Occipital lobe (tissue), 2 donors: ENCODE measurements around the gene SMARCA1. TPM values are rescaled to one million over a fixed set of nuclear protein-coding genes. Genes with fewer than 3 reads are reported as not detected.
"Not testable (repeated sequence)": the region's sequence is repeated elsewhere in the genome, so short reads cannot be mapped to it uniquely, and the experiment has no call there.

ENCODE experiments used
- DNase-seq: peaks from one replicate; lab custom pipeline; 2025; lab: John Stamatoyannopoulos, UW
- total RNA-seq: library from RNA; depleted of rRNA; stranded (reverse); fragments of >200 nt; gene quantifications from one replicate; pipeline ENCODE4 v1.2.3, GENCODE V29; 2014

SMARCA1 gene, protein sequence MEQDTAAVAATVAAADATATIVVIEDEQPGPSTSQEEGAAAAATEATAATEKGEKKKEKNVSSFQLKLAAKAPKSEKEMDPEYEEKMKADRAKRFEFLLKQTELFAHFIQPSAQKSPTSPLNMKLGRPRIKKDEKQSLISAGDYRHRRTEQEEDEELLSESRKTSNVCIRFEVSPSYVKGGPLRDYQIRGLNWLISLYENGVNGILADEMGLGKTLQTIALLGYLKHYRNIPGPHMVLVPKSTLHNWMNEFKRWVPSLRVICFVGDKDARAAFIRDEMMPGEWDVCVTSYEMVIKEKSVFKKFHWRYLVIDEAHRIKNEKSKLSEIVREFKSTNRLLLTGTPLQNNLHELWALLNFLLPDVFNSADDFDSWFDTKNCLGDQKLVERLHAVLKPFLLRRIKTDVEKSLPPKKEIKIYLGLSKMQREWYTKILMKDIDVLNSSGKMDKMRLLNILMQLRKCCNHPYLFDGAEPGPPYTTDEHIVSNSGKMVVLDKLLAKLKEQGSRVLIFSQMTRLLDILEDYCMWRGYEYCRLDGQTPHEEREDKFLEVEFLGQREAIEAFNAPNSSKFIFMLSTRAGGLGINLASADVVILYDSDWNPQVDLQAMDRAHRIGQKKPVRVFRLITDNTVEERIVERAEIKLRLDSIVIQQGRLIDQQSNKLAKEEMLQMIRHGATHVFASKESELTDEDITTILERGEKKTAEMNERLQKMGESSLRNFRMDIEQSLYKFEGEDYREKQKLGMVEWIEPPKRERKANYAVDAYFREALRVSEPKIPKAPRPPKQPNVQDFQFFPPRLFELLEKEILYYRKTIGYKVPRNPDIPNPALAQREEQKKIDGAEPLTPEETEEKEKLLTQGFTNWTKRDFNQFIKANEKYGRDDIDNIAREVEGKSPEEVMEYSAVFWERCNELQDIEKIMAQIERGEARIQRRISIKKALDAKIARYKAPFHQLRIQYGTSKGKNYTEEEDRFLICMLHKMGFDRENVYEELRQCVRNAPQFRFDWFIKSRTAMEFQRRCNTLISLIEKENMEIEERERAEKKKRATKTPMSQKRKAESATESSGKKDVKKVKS
- 78.0 TPM for total RNA-seq

DNA sequence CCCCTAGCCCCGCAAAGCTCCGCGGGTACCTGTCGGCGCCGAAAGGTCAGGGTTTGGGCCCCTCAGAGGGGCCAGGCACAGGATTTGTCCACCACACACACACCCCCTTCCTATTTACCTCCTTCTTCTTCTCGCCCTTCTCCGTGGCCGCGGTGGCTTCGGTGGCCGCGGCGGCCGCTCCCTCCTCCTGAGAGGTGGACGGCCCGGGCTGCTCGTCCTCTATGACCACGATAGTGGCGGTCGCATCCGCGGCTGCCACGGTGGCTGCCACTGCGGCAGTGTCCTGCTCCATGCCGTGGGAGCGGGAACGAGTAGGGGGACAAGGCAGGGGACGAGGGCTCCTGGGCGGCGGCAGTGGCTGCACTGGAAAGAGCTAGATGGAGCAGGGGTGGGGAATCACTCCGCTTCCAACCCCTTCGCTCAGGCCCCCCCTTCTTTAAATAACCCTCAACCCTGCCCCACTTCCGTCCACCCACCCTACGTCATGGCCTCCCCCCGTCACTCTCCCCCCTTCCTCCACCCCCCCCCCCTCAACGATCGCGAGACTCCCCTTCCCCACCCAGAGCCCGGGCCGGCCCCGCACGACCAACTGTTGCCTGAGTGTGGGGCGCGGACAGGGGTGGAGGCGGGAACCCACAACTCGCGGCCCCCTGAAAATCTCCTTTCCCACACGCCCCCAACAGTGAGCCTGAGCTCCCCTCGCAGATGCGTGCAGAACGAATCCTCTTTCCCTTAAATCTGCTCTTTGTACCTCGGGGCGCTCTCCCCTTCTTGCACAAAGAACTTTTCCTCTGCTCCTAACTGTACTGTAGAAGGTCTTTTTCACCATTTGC lies at the start of gene SMARCA1:
Gene SMARCA1 (minus strand): TSS at position 412 of the 833 bp plus-strand sequence. CDS start 120 bp downstream, at position 292.
- DNase-seq, result peak; percentile 6

DNA sequence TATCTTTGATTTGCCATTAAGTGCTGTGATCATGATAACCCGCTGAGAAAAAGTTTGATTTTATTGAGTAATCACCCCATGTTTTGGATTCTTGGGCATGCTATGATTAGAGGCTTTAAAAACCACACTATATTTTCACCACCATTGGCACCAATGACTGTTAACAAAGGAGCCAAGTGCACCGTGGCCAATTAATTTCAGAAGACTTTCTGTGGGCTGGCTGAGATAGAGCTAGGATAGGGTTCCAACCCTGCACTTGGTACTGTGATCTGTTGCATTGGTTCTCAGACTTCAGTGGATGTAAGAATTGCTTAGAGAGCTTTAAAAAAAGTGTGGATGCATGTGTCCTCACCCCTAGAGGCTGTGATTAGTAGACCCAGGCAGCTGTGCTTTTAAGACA lies 49.1 kb upstream of the SMARCA1 start:
- no peak for DNase-seq

DNA sequence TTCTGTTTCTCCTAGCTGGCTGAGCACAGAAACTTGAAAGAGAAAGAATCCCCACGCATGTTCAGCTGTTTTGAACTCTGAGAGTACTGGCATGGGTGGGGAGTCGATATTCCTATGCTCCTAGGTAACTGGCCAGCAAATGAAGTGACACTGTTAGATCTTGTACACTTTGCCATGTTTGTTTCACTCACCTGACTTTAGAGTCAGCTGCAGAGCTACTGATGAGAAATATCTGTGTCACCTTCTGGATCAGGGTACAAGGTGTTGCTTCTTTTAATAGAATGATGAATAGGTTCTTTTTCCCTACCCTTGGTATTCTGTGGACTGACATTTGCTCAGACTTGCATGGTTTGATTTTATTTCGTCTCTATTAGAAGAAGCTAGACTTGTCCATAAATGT lies 45.1 kb upstream of the SMARCA1 start:
- DNase-seq, result no peak

DNA sequence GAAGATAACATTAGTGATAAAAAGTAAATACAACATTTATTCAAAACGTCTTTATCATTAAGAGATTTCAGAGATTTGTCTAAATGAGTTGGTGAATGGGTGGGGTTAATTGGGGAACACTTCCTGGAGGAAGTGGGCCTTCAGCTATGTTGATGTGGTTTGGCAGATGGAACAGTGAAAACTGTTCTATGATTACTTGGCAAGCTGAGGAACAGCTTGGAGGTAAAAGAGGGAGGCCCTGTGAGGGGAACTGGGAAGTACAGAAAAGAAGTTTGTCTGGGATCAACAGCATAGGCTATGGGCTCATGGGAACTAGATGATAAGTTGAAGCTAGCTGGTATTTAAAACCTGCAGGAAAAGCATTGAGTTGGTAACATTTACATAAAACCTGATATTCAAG lies 42.8 kb upstream of the SMARCA1 start:
- no peak for DNase-seq

DNA sequence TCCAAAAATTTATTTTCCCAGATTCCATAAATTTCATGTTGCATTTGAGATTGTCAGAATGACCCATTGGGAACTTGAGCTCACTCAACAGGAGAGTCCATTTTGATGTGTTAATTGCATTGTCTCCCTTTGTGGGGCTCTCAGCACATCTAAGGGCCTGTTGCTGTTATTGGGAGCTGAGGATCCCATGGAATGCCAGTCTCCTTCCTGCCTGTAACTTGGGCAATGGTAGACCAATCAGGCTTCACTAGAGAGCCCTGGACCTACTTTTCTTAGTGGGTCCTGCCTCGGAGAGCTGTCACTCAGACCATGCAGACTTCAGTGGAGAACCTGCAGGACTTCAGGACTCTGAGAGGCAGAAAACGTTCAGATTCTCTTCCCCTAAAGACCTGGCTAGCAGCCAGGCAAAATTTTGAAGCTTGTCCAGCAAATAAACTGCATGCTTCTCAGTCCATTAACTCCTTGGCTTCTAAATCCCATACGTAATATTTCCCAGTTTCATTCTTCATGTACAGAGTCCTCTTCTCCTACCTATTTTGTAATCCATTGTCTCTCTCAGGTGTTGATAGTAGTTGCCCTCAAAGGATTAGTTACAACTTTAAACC lies 41.9 kb upstream of the SMARCA1 start:
- DNase-seq, result no peak

DNA sequence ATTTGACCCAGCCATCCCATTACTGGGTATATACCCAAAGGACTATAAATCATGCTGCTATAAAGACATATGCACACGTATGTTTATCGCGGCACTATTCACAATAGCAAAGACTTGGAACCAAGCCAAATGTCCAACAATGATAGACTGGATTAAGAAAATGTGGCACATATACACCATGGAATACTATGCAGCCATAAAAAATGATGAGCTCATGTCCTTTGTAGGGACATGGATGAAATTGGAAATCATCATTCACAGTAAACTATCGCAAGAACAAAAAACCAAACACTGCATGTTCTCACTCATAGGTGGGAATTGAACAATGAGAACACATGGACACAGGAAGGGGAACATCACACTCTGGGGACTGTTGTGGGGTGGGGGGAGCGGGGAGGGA lies 41.1 kb upstream of the SMARCA1 start:
- not testable (repeated sequence) for DNase-seq

DNA sequence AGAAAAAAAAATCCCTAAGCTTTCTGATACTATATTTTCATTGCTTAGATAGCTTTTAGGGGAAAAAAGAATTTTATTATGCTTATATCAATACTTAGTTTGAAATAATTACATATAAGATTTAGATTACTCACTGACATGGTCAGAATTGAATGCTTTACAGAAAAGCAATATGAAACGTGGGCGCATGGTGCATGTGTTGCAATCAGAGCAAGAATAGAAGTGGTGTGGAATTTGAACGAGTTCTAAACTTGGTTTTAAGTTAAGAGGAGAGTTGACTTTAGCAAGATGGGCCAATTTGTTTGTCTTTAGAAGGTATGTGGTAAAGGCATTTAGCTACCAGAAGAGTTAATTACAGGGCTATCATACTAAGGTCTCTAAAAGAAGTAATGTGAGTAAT lies 38.2 kb upstream of the SMARCA1 start:
- DNase-seq, result no peak

DNA sequence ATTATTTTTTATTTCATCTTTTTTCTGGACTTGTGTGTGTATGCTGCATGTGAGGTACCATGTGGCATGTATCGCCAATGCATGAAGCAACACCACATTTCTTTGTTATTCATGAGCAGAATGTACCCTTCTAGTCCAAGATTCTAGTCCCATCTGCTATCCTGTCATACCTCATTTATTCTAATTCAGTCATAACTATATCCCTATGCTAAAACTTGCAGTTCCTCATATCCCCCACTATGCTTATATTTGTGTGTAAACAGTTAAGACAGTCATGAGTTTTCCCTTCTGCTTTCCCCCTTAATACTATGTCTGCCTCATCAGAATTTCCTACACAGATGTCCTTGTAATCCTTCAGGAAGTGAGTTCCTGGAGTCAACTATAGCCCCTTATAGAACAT lies 36.5 kb upstream of the SMARCA1 start:
- no peak for DNase-seq

DNA sequence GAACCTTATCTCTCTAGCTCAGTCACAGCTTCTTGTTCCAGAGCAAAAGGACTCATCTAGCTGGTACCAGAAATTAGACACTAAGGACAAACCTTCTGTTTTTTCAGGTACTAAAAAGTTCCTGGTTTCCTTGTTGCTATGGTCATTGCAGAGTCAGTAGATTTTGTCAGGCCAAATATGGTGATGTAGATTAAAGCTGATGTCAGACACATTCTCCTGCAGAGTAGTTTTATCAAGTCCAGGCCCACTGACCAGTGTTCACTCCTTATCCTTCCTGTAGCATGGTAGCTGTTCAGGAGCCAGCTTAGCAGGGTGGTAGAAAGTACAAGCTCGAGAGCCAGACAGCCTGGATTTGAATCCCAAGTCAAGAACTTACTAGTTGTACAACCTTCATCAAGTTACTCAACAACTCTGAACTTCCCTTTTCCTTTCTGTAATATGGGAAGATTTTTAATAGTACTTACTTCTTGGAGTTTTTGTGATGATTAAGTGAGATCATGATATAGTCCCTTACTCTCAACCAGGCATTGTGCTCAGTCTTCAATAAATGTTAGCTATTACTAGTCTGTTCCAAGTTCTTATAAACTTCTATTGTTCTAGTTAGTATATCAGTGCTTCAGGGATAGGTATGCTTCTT lies 34.7 kb upstream of the SMARCA1 start:
- no peak for DNase-seq

DNA sequence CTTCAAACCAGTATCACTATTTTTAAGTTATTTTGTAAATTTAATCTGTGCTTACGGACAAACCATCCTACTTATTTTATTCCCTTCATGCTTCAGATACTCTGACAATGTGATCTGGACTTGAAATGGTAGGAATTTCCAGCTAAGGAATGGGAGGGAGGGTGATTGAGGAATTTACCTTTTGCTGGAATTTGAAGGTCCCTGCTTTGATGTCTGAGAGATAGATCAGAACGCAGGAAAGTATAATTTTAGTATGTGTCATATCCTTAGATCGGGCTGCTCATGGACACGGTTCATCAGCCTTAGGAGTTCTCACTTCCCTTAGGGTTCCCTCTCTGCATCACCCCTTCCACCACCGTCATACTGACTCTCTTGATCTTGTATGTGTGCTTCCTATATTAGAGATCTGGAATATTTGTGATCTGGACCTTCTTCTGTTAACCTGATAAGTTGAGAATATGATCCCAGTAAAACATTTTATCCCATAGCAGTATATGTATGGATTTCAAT lies 33.6 kb upstream of the SMARCA1 start:
- no peak for DNase-seq

DNA sequence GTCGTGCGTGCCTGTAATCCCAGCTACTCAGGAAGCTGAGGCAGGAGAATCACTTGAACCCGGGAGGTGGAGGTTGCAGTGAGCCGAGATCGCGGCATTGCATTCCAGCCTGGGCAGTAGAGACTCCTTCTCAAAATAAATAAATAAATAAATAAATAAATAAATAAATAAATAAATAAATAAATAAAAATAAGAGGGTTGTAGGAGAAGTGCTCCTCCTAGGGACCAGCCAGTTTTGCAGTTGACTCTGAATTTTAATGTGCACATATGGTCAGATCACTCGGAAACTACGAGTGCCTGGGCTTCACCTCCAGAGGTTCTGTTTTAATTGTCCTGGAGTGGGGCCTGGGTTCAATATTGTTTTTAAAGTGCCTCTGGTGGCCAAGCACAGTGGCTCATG lies 31.5 kb upstream of the SMARCA1 start:
- not testable (repeated sequence) for DNase-seq

DNA sequence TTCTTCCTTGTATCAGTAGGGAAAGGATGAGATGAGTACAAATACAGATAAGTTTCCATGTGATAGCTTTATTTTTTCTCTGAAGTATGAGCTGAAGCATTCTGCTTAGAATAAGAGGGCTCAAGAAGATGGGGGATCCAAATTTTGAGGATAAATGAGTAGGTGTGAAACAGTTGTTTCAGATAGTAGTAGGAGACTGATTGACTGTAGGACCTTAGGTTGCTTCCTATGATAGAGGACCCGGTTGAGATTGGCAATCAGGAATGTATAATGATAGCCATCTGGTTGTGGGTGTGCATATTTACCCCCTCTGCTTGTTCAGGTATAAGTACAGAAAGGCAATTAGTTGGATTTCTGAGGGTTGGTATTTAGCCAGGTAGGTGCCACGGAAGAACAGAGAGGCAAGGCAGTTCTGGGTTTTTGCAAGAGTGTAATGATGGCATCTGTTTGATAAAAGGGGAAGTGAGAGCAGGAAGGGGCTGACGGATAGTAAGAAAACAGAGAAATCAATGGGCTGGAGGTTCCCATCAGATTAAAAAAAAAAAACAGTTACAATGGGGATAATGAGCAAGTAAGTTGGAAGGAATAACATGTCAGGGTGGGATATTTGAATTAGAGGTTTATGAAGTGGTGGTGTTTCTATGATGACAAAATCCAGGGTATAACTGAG lies 30.5 kb upstream of the SMARCA1 start:
- no peak for DNase-seq

DNA sequence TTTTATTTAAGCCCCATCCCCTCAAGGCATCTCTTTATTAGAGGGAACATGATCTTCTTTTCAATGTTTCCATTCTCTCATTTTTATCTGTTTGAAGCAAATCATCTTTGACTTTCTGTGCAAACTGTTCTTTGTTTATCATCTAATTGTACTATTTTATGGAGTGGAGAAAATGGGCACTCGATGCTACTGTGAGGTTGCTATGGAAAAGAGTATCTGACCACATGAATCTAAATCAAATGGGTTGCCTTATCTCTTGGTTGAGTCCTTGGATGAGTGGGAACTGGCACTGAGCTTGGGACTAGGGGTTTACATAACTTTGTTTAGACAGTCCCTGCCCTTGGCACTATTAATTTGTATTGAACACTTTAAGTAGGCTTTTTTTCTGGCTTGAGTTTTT lies 25.8 kb upstream of the SMARCA1 start:
- DNase-seq, result no peak

DNA sequence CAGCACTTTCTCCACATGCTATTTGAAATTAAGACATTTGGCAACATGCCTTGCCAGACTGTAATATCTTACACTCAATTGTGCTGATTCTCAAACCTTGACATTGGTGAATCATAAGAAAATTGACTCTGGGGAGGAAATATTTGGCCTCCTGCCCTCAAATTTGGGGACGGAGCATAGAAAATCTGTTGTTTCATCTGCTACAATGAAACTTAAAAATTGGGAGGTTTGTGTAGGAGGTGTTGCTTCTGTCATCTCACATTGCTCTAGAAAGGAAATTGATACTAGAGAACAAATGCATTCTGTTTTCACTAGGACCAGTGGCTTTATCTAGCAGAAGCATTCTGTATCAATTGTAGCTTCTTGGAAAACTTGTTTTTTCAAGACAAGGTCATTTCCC lies 22.1 kb upstream of the SMARCA1 start:
- no peak for DNase-seq

DNA sequence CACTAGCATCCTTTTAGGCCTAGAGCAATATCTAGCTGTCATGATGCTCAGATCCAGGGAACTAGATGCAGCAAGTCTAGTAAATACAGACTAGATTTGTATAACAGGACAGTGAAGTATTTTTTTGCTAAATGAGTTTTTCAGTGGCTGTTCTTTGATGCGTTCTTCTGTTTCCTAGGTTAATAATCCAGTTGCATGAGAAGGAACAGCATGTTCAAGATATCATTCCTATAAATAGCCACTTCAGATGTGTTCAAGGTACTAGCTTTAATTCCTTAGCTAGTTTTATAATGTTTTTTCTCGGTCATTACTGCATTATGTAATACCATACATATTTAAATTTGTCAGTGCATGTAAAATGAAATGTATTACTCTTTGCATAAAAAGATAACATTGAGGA lies 21.5 kb upstream of the SMARCA1 start:
- no peak for DNase-seq

DNA sequence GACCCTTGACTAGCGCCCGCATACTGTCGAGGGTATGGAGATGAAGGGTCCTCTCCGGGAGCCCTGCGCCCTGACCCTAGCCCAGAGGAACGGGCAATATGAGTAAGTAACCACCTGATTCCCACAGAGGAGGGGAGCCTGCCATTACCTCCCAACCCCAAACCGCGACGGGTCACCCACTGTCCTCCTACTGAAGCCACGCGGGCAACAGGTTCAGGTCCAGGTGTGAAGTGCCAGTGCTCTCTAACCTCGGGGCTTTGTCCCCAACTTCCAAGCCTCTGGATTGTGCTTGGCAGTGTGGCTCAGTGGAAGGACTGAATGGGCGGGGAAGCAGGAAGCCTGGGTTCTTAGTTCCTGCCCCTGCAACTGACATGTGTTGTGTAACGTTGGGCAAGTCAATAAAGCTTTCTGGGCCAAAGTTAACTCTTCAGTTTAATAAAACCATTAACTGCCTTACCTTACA lies 17.5 kb upstream of the SMARCA1 start:
- no peak for DNase-seq

DNA sequence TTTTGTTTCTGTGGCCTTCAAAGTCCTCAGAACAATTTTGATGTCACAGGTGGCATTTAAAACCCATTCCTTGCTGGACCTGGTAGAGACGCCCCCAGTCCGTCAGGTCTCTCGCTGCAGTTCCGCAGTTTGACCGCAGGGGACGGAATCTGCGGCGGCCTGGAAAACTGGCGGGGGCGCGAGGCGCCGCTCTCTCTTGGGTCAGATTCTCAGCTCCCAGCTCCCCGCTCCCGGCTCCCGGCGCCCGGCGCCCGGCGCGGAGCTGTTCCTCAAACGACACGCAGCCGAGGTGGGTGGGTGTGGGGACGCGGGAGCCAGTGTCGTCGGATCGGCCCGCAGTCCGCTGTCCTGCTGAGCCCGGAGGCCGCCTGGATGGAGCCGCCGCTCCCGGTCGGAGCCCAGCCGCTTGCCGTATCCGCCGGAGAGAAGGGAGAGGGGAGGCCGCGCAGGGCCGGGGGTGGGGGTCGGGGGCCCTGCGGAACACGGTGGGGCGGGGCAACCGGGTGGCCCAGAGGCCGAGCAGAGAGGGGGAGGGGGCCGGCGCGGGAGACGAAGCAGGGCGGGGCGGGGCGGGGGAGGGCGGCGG lies 16.9 kb upstream of the SMARCA1 start, which contains the start of gene OCRL:
Gene OCRL (plus strand): TSS at position 192 of the 586 bp plus-strand sequence. CDS start 181 bp downstream, at position 373.
- DNase-seq, result peak; percentile 64

DNA sequence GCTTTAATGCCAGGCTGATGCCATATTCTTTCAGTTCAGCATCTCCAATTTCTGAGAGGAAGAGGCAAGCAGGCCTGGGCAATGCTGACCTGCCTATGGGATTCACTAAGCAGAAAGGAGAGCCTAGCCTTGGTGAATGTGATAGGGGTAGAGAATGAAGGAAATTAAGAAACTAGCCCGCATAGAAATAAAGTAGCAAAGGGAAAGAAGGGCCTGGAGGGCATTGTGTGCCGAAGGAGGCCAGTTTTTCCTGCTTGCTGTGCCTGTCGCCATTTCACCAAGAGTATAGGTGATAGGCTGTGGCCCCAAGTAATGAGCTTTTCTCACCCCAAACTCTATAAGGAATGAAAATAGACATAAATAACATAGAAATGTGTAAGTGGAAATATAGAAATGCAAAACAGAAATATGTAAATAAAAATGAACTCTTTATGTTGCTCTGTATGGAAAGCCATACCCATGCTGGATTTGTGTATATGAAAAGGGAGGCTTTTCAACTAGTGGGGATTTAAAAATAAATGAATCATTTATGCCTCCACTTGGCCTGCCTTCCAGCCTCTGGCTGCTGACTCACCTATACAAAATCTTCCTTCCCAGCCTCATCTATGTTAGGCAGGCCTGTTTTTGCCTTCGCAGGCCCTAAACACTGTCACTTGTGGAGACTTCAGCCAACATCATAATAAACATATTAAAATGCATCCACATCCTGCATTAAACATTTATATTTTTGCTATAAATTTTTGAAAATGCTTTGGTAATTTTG lies 11.7 kb upstream of the SMARCA1 start:
- no peak for DNase-seq
